GM19395 (cell line): ENCODE results near the gene TTC4.

Experiments
- ATAC-seq: cut with Tn5 transposase; IDR thresholded peaks from one replicate; pipeline ENCODE4 v1.9.1; 2021; ENCODE audit warnings: mild to moderate bottlenecking, moderate library complexity; ENCODE audit not compliant: unreplicated experiment

TTC4 gene

GRCh38 chr1:54715493-54716298, at the start of gene TTC4:
TTC4 (plus strand) TSS chr1:54715861; CDS start chr1:54715909, 48 bp downstream.
- ATAC-seq, result peak; percentile 94

- ATAC-seq, result no peak
Measured at GRCh38 chr1:54666333-54666732, 49.3 kb upstream of the TTC4 start.

- ATAC-seq, result no peak
Measured at GRCh38 chr1:54667797-54668196, 47.9 kb upstream of the TTC4 start.

GRCh38 chr1:54668567-54668966, 47.1 kb upstream of the TTC4 start:
- no peak for ATAC-seq

GRCh38 chr1:54671985-54672608, 43.6 kb upstream of the TTC4 start:
- no peak for ATAC-seq

- no peak for ATAC-seq
Measured at GRCh38 chr1:54678776-54679643, 36.7 kb upstream of the TTC4 start.

GRCh38 chr1:54679706-54680105, 36.0 kb upstream of the TTC4 start:
- no peak for ATAC-seq

- ATAC-seq, result no peak
Measured at GRCh38 chr1:54680387-54680786, 35.3 kb upstream of the TTC4 start.

- ATAC-seq, result no peak
Measured at GRCh38 chr1:54681358-54681757, 34.3 kb upstream of the TTC4 start.

GRCh38 chr1:54683453-54683852, 32.2 kb upstream of the TTC4 start:
- ATAC-seq, result no peak

GRCh38 chr1:54685335-54685905, 30.2 kb upstream of the TTC4 start:
- no peak for ATAC-seq

- ATAC-seq, result no peak
Measured at GRCh38 chr1:54686155-54686554, 29.5 kb upstream of the TTC4 start.

GRCh38 chr1:54694771-54695170, 20.9 kb upstream of the TTC4 start:
- no peak for ATAC-seq

- ATAC-seq, result no peak
Measured at GRCh38 chr1:54695221-54695620, 20.4 kb upstream of the TTC4 start.

GRCh38 chr1:54695764-54696163, 19.9 kb upstream of the TTC4 start:
- ATAC-seq, result no peak

- ATAC-seq, result no peak
Measured at GRCh38 chr1:54696262-54696661, 19.4 kb upstream of the TTC4 start.

GRCh38 chr1:54697896-54698295, 17.8 kb upstream of the TTC4 start:
- ATAC-seq, result no peak

- ATAC-seq, result no peak
Measured at GRCh38 chr1:54698346-54698745, 17.3 kb upstream of the TTC4 start.

- ATAC-seq, result no peak
Measured at GRCh38 chr1:54699936-54700525, 15.6 kb upstream of the TTC4 start.

- ATAC-seq, result no peak
Measured at GRCh38 chr1:54701066-54701465, 14.6 kb upstream of the TTC4 start.

- ATAC-seq, result no peak
Measured at GRCh38 chr1:54701996-54702395, 13.7 kb upstream of the TTC4 start.
